HL-60 (cell line): ENCODE measurements around the gene PTPRD.

Experiments
- GABPA ChIP-seq: IDR thresholded peaks from 2 replicates; pipeline ENCODE4 v1.6.1; 2012; ENCODE audit warnings: low read depth
- POLR2AphosphoS5 ChIP-seq: IDR thresholded peaks from 2 replicates; pipeline ENCODE4 v1.6.1; 2012; ENCODE audit warnings: low read depth
- TF ChIP-seq, protein P1 (sequence below): IDR thresholded peaks from one replicate; pipeline ENCODE4 v1.5.1; 2011; ENCODE audit warnings: low read length, control low read depth, inconsistent platforms; ENCODE audit not compliant: insufficient read depth
- TF ChIP-seq, protein P2 (sequence below): IDR thresholded peaks from 2 replicates; pipeline ENCODE4 v1.6.1; 2012; ENCODE audit warnings: low read depth; ENCODE audit not compliant: insufficient replicate concordance

DNA sequence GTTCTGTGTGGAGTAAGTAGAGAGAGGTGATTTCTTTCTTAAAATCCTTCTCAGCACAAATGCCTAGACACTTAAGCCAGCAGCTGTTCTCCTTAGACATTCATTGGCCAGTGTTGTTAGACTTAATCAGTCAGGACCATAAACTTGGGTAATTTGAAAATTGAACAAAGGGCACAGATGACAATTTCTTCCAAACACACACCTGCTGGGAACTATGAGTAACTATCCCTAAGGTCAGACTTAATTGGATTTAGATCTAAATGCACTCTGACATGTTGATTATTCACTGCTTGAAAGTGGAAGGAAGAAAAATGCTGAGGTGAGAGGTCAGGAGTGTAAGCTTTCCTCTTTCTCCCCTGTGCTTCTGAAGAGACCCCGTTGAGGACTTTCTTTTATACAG lies 1729.5 kb downstream of the PTPRD start:
- TF ChIP-seq, protein P1, sequence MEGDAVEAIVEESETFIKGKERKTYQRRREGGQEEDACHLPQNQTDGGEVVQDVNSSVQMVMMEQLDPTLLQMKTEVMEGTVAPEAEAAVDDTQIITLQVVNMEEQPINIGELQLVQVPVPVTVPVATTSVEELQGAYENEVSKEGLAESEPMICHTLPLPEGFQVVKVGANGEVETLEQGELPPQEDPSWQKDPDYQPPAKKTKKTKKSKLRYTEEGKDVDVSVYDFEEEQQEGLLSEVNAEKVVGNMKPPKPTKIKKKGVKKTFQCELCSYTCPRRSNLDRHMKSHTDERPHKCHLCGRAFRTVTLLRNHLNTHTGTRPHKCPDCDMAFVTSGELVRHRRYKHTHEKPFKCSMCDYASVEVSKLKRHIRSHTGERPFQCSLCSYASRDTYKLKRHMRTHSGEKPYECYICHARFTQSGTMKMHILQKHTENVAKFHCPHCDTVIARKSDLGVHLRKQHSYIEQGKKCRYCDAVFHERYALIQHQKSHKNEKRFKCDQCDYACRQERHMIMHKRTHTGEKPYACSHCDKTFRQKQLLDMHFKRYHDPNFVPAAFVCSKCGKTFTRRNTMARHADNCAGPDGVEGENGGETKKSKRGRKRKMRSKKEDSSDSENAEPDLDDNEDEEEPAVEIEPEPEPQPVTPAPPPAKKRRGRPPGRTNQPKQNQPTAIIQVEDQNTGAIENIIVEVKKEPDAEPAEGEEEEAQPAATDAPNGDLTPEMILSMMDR: no peak
- TF ChIP-seq, protein P2, sequence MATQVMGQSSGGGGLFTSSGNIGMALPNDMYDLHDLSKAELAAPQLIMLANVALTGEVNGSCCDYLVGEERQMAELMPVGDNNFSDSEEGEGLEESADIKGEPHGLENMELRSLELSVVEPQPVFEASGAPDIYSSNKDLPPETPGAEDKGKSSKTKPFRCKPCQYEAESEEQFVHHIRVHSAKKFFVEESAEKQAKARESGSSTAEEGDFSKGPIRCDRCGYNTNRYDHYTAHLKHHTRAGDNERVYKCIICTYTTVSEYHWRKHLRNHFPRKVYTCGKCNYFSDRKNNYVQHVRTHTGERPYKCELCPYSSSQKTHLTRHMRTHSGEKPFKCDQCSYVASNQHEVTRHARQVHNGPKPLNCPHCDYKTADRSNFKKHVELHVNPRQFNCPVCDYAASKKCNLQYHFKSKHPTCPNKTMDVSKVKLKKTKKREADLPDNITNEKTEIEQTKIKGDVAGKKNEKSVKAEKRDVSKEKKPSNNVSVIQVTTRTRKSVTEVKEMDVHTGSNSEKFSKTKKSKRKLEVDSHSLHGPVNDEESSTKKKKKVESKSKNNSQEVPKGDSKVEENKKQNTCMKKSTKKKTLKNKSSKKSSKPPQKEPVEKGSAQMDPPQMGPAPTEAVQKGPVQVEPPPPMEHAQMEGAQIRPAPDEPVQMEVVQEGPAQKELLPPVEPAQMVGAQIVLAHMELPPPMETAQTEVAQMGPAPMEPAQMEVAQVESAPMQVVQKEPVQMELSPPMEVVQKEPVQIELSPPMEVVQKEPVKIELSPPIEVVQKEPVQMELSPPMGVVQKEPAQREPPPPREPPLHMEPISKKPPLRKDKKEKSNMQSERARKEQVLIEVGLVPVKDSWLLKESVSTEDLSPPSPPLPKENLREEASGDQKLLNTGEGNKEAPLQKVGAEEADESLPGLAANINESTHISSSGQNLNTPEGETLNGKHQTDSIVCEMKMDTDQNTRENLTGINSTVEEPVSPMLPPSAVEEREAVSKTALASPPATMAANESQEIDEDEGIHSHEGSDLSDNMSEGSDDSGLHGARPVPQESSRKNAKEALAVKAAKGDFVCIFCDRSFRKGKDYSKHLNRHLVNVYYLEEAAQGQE: no peak
- TF ChIP-seq GABPA: no peak
- TF ChIP-seq POLR2AphosphoS5: no peak
